ENCODE results near the gene NR6A1. TPM values are rescaled to one million over a fixed set of nuclear protein-coding genes. Genes with fewer than 3 reads are reported as not detected.

Gene NR6A1
- total and polyA plus RNA-seq, 2 of the 8 experiments (the other 6 are each of a cell fraction or from before 2014, with no cell fraction given) = 93.2 to 237 TPM

GRCh38 chr9:124674651-124675050 is 96.5 kb downstream of the NR6A1 start (continued):
- TF ChIP-seq, protein P1, sequence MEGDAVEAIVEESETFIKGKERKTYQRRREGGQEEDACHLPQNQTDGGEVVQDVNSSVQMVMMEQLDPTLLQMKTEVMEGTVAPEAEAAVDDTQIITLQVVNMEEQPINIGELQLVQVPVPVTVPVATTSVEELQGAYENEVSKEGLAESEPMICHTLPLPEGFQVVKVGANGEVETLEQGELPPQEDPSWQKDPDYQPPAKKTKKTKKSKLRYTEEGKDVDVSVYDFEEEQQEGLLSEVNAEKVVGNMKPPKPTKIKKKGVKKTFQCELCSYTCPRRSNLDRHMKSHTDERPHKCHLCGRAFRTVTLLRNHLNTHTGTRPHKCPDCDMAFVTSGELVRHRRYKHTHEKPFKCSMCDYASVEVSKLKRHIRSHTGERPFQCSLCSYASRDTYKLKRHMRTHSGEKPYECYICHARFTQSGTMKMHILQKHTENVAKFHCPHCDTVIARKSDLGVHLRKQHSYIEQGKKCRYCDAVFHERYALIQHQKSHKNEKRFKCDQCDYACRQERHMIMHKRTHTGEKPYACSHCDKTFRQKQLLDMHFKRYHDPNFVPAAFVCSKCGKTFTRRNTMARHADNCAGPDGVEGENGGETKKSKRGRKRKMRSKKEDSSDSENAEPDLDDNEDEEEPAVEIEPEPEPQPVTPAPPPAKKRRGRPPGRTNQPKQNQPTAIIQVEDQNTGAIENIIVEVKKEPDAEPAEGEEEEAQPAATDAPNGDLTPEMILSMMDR (IDR thresholded peaks at IDR 0.05; ENCODE audit: control extremely low read depth in 1 of 3, insufficient read depth in 1 of 3, low read depth in 1 of 3, low read length in 3 of 3) = no peak
- TF ChIP-seq PHF8 (conservative IDR thresholded peaks at IDR 0.05; ENCODE audit: low read depth, low read length) (no peak), E2F6 (IDR thresholded peaks at IDR 0.05) (no peak)

Measured in H1 (cell line).